ENCODE results near the gene ADRA2C. TPM values are rescaled to one million over a fixed set of nuclear protein-coding genes. Genes with fewer than 3 reads are reported as not detected.

The ADRA2C gene
- total and polyA plus RNA-seq, 7 donors: 0.33 to 5.2 (median 1.2) TPM; not detected in 2

- Histone ChIP-seq H3K4me3 (no peak overlapping the region), H3K27me3 (peaks cover 25 to 82% (median 51%) of the 10 kb centered on the region in 3 donors), H3K4me1 (no peaks in the 10 kb centered on the region), H3K9me3 (peaks cover 0 to 6% (median 2%) of the 10 kb centered on the region in 4 donors), H3K27ac (no peak overlapping the region), H3K36me3 (no peaks in the 10 kb centered on the region)
- no peak for TF ChIP-seq POLR2A (IDR thresholded peaks at IDR 0.05)
- intact Hi-C loops (cut with DNase I): no loop called here
- 82 to 88% methylated on average over 22 of the region's 23 CpGs for WGBS, 2 donors
- no peak for DNase-seq
Observed at GRCh38 chr4:3746701-3747580, 19.2 kb upstream of the ADRA2C start.

GRCh38 chr4:3747581-3747904 lies 18.6 kb upstream of the ADRA2C start:
- Histone ChIP-seq H3K36me3 (no peaks in the 10 kb centered on the region), H3K27me3 (peaks cover 24 to 82% (median 46%) of the 10 kb centered on the region in 3 donors), H3K4me3 (no peak overlapping the region), H3K27ac (no peak overlapping the region), H3K9me3 (peaks cover 0 to 3% (median 1%) of the 10 kb centered on the region in 4 donors), H3K4me1 (no peaks in the 10 kb centered on the region)
- DNase-seq: no peak
- intact Hi-C loops (cut with DNase I): no loop called here
- 14 to 22% methylated on average over 16 of the region's 16 CpGs for WGBS, 2 donors
- TF ChIP-seq EP300 (IDR thresholded peaks at IDR 0.05) (no peak), CTCF (IDR thresholded peaks at IDR 0.05) (peak in 1 of 4 experiments; percentile 19), POLR2AphosphoS5 (IDR thresholded peaks at IDR 0.05) (no peak), POLR2A (IDR thresholded peaks at IDR 0.05) (no peak)

GRCh38 chr4:3748136-3748898 lies 17.9 kb upstream of the ADRA2C start:
- Histone ChIP-seq H3K9me3 (no peaks in the 10 kb centered on the region), H3K36me3 (no peaks in the 10 kb centered on the region), H3K27ac (no peak overlapping the region), H3K27me3 (peaks cover 17 to 82% (median 39%) of the 10 kb centered on the region in 3 donors), H3K4me3 (no peak overlapping the region), H3K4me1 (no peaks in the 10 kb centered on the region)
- TF ChIP-seq POLR2A (IDR thresholded peaks at IDR 0.05): no peak
- no peak for TF ChIP-seq POLR2AphosphoS5 (IDR thresholded peaks at IDR 0.05)
- no peak for DNase-seq
- intact Hi-C loops (cut with DNase I): no loop called here
- 62 to 70% methylated on average over 17 of the region's 17 CpGs for WGBS, 2 donors

- WGBS, 2 donors: 75 to 82% methylated on average over 12 of the region's 12 CpGs
- no peak overlapping the region for H3K27ac ChIP-seq
- no peaks in the 10 kb centered on the region for H3K36me3 ChIP-seq
- H3K9me3 ChIP-seq: no peaks in the 10 kb centered on the region
- no peak for DNase-seq
- TF ChIP-seq POLR2A (IDR thresholded peaks at IDR 0.05) (no peak), EP300 (IDR thresholded peaks at IDR 0.05) (no peak), CTCF (IDR thresholded peaks at IDR 0.05) (no peak), POLR2AphosphoS5 (IDR thresholded peaks at IDR 0.05) (no peak)
- H3K27me3 ChIP-seq: peaks cover 10 to 82% (median 31%) of the 10 kb centered on the region in 3 donors
- H3K4me3 ChIP-seq: no peak overlapping the region
- no peaks in the 10 kb centered on the region for H3K4me1 ChIP-seq
- intact Hi-C loops (cut with DNase I): no loop called here
Observed at GRCh38 chr4:3749081-3749480, 17.1 kb upstream of the ADRA2C start.

- Histone ChIP-seq H3K4me3 (no peak overlapping the region), H3K36me3 (no peaks in the 10 kb centered on the region), H3K4me1 (no peaks in the 10 kb centered on the region), H3K27ac (no peak overlapping the region), H3K9me3 (no peaks in the 10 kb centered on the region), H3K27me3 (peaks cover 5 to 74% (median 18%) of the 10 kb centered on the region in 3 donors)
- no peak for DNase-seq
- intact Hi-C loops (cut with DNase I): no loop called here
- 69 to 78% methylated on average over 11 of the region's 11 CpGs for WGBS, 2 donors
- TF ChIP-seq POLR2AphosphoS5 (IDR thresholded peaks at IDR 0.05): no peak
- no peak for TF ChIP-seq CTCF (IDR thresholded peaks at IDR 0.05)
- TF ChIP-seq POLR2A (IDR thresholded peaks at IDR 0.05): no peak
- TF ChIP-seq EP300 (IDR thresholded peaks at IDR 0.05): no peak
Observed at GRCh38 chr4:3750334-3750733, 15.9 kb upstream of the ADRA2C start.

Measured in sigmoid colon (tissue), 7 donors.